ENCODE measurements around the gene UVRAG. TPM values are rescaled to one million over a fixed set of nuclear protein-coding genes. Genes with fewer than 3 reads are reported as not detected.

Gene UVRAG
- total and polyA plus RNA-seq, 2 donors (not counting 1 experiment from before 2014, with no cell fraction given): 37.7 to 94.1 TPM

DNA sequence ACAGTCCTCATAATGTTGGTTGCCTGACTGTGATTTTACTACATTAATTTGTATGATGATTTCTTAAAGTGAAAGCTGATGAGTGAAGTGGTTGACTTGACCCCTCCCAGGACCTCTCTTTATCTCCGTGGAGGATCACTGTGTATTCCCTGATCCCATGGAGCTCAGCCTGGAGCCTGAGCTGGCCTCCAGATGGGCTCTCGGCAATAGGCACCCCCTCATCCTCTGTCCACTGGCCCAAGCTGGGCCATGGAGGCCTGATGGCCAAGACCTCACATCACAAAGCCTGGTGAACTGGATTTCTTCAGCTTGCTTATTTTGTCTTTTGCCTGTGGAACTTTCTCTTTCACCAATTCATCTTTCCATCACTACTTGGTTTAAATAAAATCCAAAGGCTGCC is 316.1 kb downstream of the UVRAG start:
- Histone ChIP-seq H4K20me1 (ENCODE audit: control insufficient read depth, insufficient read depth, low read length, poor library complexity, severe bottlenecking) (peaks cover 16% of the 10 kb centered on the region), H3K4me3 (ENCODE audit: control extremely low read depth in 1 of 5, extremely low read depth in 1 of 5, insufficient read depth in 1 of 5, low read depth in 2 of 5, low read length in 4 of 5) (no peak overlapping the region), H3K9me3 (ENCODE audit: control extremely low read depth in 1 of 3, control insufficient read depth in 2 of 3, insufficient read depth in 1 of 3, low read length in 2 of 3) (no peaks in the 10 kb centered on the region), H3K9ac (ENCODE audit: low read length) (no peak overlapping the region), H2AFZ (ENCODE audit: insufficient read depth, low read depth, low read length, poor library complexity, severe bottlenecking) (no peak overlapping the region), H3K79me2 (ENCODE audit: control insufficient read depth, insufficient read depth, low read length) (no peaks in the 10 kb centered on the region), H3K4me2 (replicated peaks; ENCODE audit: low read depth, low read length, poor library complexity, severe bottlenecking) (no peak overlapping the region), H3K27me3 (replicated peaks in 1 of 4; ENCODE audit: control extremely low read depth in 1 of 4, control insufficient read depth in 3 of 4, insufficient read depth in 4 of 4, low read length in 3 of 4) (no peaks in the 10 kb centered on the region), H3K4me1 (ENCODE audit: control insufficient read depth in 2 of 2, insufficient read depth in 2 of 2, low read length in 2 of 2) (no peaks in the 10 kb centered on the region), H3K27ac (ENCODE audit: low read length in 2 of 2) (no peak overlapping the region), H3K36me3 (replicated peaks in 1 of 2; ENCODE audit: control extremely low read depth in 1 of 2, control insufficient read depth in 1 of 2, extremely low read depth in 1 of 2, insufficient read depth in 2 of 2, low read length in 1 of 2) (peaks cover 5 to 60% of the 10 kb centered on the region in 2 experiments)
- ATAC-seq (ENCODE audit: low read depth): no peak
- Mint-ChIP-seq H3K27ac (peak overlapping the region; percentile 37), H3K4me3 (no peak overlapping the region), H3K4me1 (peaks cover 2% of the 10 kb centered on the region), H3K9me3 (ENCODE audit: insufficient read depth) (no peaks in the 10 kb centered on the region), H3K27me3 (no peaks in the 10 kb centered on the region)
- TF ChIP-seq EZH2 (IDR thresholded peaks at IDR 0.05; ENCODE audit: borderline replicate concordance, insufficient read depth, low read depth, low read length, poor library complexity, severe bottlenecking): no peak
- TF ChIP-seq, protein P1, sequence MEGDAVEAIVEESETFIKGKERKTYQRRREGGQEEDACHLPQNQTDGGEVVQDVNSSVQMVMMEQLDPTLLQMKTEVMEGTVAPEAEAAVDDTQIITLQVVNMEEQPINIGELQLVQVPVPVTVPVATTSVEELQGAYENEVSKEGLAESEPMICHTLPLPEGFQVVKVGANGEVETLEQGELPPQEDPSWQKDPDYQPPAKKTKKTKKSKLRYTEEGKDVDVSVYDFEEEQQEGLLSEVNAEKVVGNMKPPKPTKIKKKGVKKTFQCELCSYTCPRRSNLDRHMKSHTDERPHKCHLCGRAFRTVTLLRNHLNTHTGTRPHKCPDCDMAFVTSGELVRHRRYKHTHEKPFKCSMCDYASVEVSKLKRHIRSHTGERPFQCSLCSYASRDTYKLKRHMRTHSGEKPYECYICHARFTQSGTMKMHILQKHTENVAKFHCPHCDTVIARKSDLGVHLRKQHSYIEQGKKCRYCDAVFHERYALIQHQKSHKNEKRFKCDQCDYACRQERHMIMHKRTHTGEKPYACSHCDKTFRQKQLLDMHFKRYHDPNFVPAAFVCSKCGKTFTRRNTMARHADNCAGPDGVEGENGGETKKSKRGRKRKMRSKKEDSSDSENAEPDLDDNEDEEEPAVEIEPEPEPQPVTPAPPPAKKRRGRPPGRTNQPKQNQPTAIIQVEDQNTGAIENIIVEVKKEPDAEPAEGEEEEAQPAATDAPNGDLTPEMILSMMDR (IDR thresholded peaks at IDR 0.05): no peak
- DNase-seq: no peak
- intact Hi-C loops (cut with micrococcal nuclease): no loop called here
- ChIA-PET POLR2A (interaction anchor here (0.5 kb wide), 1 partner anchor 73 kb away, joined by 8 read pairs; no protein-coding TSS in a partner anchor), CTCF (interaction anchor here (0.5 to 2.1 kb wide), 4 partner anchors 10 to 159 kb away, joined by 3 to 5 read pairs (median 4); no protein-coding TSS in a partner anchor)
- 97% methylated on average over 2 of the region's 2 CpGs for WGBS (ENCODE audit: insufficient coverage)
